GM12878 (cell line): Measurements from ENCODE around the gene TRIM17. TPM values are rescaled to one million over a fixed set of nuclear protein-coding genes. Genes with fewer than 3 reads are reported as not detected.
A peak's percentile ranks its signal among the peaks of the same experiment; 100 is the strongest.

Experiments
- ATAC-seq: fragments of 200-7000 bp; cut with Tn5 transposase; 3 replicates; pipeline ENCODE4 v1.9.1; 2020; ENCODE audit warnings: mild to moderate bottlenecking, moderate library complexity
- BruUV-seq: library from RNA; stranded (reverse); fragments of 400-500 nt; replicated peaks from 2 replicates; lab custom pipeline; 2021; lab: Mats Ljungman, UMichigan
- CTCF ChIA-PET: fragments of 300-600 bp; sonication (Branson Sonifier 250); formaldehyde crosslinking; extraction: SDS; loops from one replicate; lab custom pipeline; 2021; ENCODE audit warnings: inconsistent platforms; lab: Yijun Ruan, JAX
- POLR2A ChIA-PET: fragments of 350-600 bp; formaldehyde crosslinking; extraction: SDS; loops from one replicate; lab custom pipeline; 2021; ENCODE audit warnings: inconsistent platforms; lab: Charles Lee
- RAD21 ChIA-PET: fragments of 300-600 bp; sonication (Branson Sonifier 250); formaldehyde crosslinking; loops from one replicate; lab custom pipeline; 2023; ENCODE audit warnings: antibody characterized with exemption; ENCODE audit not compliant: unreplicated experiment; lab: Charles Lee
- SMC1A ChIA-PET: fragments of 300-600 bp; sonication (Branson Sonifier 250); formaldehyde crosslinking; loops from one replicate; lab custom pipeline; 2023; ENCODE audit not compliant: unreplicated experiment, uncharacterized antibody; lab: Charles Lee
- DNase-seq: peaks from one replicate; pipeline ENCODE4 v3.0.0-alpha.2; 2011; ENCODE audit warnings: low read depth, low spot score
- FAIRE-seq: peaks from 3 replicates; lab custom pipeline; 2011; peaks lifted over from hg19 to GRCh38; lab: Jason Lieb, UNC
- H2AFZ ChIP-seq: 2 replicates; pipeline ENCODE4 v1.6.0; 2011; ENCODE audit warnings: low read depth, low read length, control low read depth; ENCODE audit not compliant: control insufficient read depth
- H3K27ac ChIP-seq: 2 replicates; pipeline ENCODE4 v1.5.1; 2011; ENCODE audit warnings: control low read depth; ENCODE audit not compliant: control insufficient read depth, insufficient read depth
- H3K27me3 ChIP-seq, 2 experiments: replicated peaks in 1 of 2; 2 replicates each; pipeline versions ENCODE4 v1.6.0 to v1.6.1; 2011; ENCODE audit warnings: low read length in 1 of 2; ENCODE audit not compliant: control insufficient read depth in 2 of 2, insufficient read depth in 2 of 2
- H3K36me3 ChIP-seq, 2 experiments: 2 replicates each; pipeline ENCODE4 v1.5.1; 2011; ENCODE audit warnings: low read length in 1 of 2; ENCODE audit not compliant: control insufficient read depth in 2 of 2, insufficient read depth in 2 of 2
- H3K4me1 ChIP-seq: 2 replicates; pipeline ENCODE4 v1.6.1; 2011; ENCODE audit warnings: mild to moderate bottlenecking, low read length, moderate library complexity, mixed read lengths; ENCODE audit not compliant: control insufficient read depth, insufficient read depth
- H3K4me2 ChIP-seq: 2 replicates; pipeline ENCODE4 v1.6.0; 2011; ENCODE audit warnings: control low read depth; ENCODE audit not compliant: control insufficient read depth, insufficient read depth
- H3K4me3 ChIP-seq: fragments of 200-600 bp; sonication (generic); 2 replicates; pipeline ENCODE4 v1.5.1; 2016
- H3K79me2 ChIP-seq: 2 replicates; pipeline ENCODE4 v1.6.0; 2011; ENCODE audit warnings: low read length; ENCODE audit not compliant: control insufficient read depth, insufficient read depth
- H3K9ac ChIP-seq: 2 replicates; pipeline ENCODE4 v1.8.0; 2011; ENCODE audit warnings: low read length, control low read depth, mixed read lengths; ENCODE audit not compliant: control insufficient read depth, insufficient read depth
- H3K9me3 ChIP-seq: replicated peaks from 3 replicates; pipeline ENCODE4 v1.5.1; 2011; ENCODE audit warnings: mild to moderate bottlenecking, low read length; ENCODE audit not compliant: control insufficient read depth, insufficient read depth
- H4K20me1 ChIP-seq: 2 replicates; pipeline ENCODE4 v1.6.0; 2011; ENCODE audit not compliant: control insufficient read depth, insufficient read depth
- MAX ChIP-seq: IDR thresholded peaks from 2 replicates; pipeline ENCODE4 v1.6.1; 2012; ENCODE audit warnings: low read depth, low read length, improper control_type of control experiment
- MLLT1 ChIP-seq: fragments of 450-650 bp; IDR thresholded peaks from 2 replicates; pipeline ENCODE4 v1.6.1; 2016; ENCODE audit warnings: mild to moderate bottlenecking
- NR2F1 ChIP-seq: fragments of 450-650 bp; conservative IDR thresholded peaks from 2 replicates; pipeline ENCODE4 v1.6.1; 2017; ENCODE audit warnings: mild to moderate bottlenecking
- WGBS: methylation state at CpG from one replicate; pipeline ENCODE4 v1.1.6; 2016; ENCODE audit warnings: low lambda C conversion rate; ENCODE audit not compliant: insufficient replicate concordance, insufficient coverage; ENCODE audit errors: missing lambda C conversion rate; 5-methylcytosine and 5-hydroxymethylcytosine counted together
- in situ Hi-C: fragments of 300-500 bp; cut with MboI; formaldehyde crosslinking; loops from 9 replicates; pipeline ENCODE4 v1.14.3; 2018; ENCODE audit warnings: mixed read lengths
- intact Hi-C: fragments of 100-400 bp; cut with micrococcal nuclease; formaldehyde crosslinking; loops from one replicate; pipeline ENCODE4 v1.14.2; 2022; ENCODE audit not compliant: unreplicated experiment
- polyA plus RNA-seq, 11 experiments: library from polyadenylated mRNA; depleted of rRNA in 4 of 11; unstranded in 6 of 11; stranded (reverse) in 5 of 11; fragments of >200 nt; fragmentation: Nextera tagmentation in 4 of 11; fragmentation: Illumina TruSeq in 1 of 11; extraction: Ambion mirVana in 4 of 11; extraction: Trizol in 1 of 11; gene quantifications; 1 replicate in 1 of 11; 2 replicates in 10 of 11; pipeline versions ENCODE4 v1.2.1 to v1.2.3, GENCODE V29; 2011 to 2016; ENCODE audit warnings: inconsistent platforms in 2 of 11, missing spikeins in 2 of 11, low read depth in 1 of 11
- total RNA-seq, 4 experiments: library from RNA; depleted of rRNA in 3 of 4; stranded (reverse); fragments of >200 nt in 3 of 4; fragmentation: Illumina TruSeq in 1 of 4; extraction: Trizol in 1 of 4; gene quantifications; 2 replicates each; pipeline versions ENCODE4 v1.2.1 to v1.2.3, GENCODE V29; 2013 to 2021

TRIM17 gene
- total and polyA plus RNA-seq, 10 of the 15 experiments (the other 5 are each of a cell fraction or from before 2014, with no cell fraction given): 0.16 to 0.32 TPM; not detected in 8

GRCh38 chr1:228452194-228453021 is 35.7 kb upstream of the TRIM17 start:
- FAIRE-seq: no peak
- no peak overlapping the region for H3K9ac ChIP-seq
- CTCF ChIA-PET: no interaction called here

More at GRCh38 chr1:228452194-228453021, 35.7 kb upstream of the TRIM17 start:
- RAD21 ChIA-PET: no interaction called here
- Histone ChIP-seq H3K4me1 (no peaks in the 10 kb centered on the region), H3K4me3 (no peak overlapping the region), H3K79me2 (peaks cover 11% of the 10 kb centered on the region), H3K36me3 (no peaks in the 10 kb centered on the region), H2AFZ (no peak overlapping the region), H3K4me2 (no peak overlapping the region), H3K27ac (no peak overlapping the region), H4K20me1 (no peaks in the 10 kb centered on the region), H3K9me3 (no peaks in the 10 kb centered on the region), H3K27me3 (no peaks in the 10 kb centered on the region)
- ATAC-seq: no peak
- WGBS: 65% methylated on average over 7 of the region's 10 CpGs
- intact Hi-C loops (no loop called here), in situ Hi-C loops (no loop called here)
- DNase-seq: no peak
- POLR2A ChIA-PET: no interaction called here
- SMC1A ChIA-PET: no interaction called here
- BruUV-seq: no TSS peak
- no peak for TF ChIP-seq MLLT1
- peak; percentile 52; the same call in 1 of the 2 replicates for TF ChIP-seq NR2F1
- no peak for TF ChIP-seq MAX
